Mucosa of stomach (tissue), 1 donor: ENCODE data around the gene SLC16A1.
"Not testable (repeated sequence)": the region's sequence is repeated elsewhere in the genome, so short reads cannot be mapped to it uniquely, and the experiment has no call there.

Source experiments
- H3K27me3 ChIP-seq: one replicate; pipeline ENCODE4 v1.7.0; 2013; ENCODE audit warnings: mild to moderate bottlenecking, low read length; ENCODE audit not compliant: control insufficient read depth, insufficient read depth
- H3K36me3 ChIP-seq: one replicate; pipeline ENCODE4 v1.7.0; 2013; ENCODE audit warnings: low read length; ENCODE audit not compliant: control insufficient read depth, insufficient read depth
- H3K4me1 ChIP-seq: one replicate; pipeline ENCODE4 v1.7.0; 2013; ENCODE audit warnings: mild to moderate bottlenecking, low read length; ENCODE audit not compliant: control insufficient read depth, insufficient read depth
- H3K4me3 ChIP-seq: one replicate; pipeline ENCODE4 v1.7.0; 2013; ENCODE audit warnings: low read length
- H3K9ac ChIP-seq: one replicate; pipeline ENCODE4 v1.7.0; 2013; ENCODE audit warnings: mild to moderate bottlenecking, low read length, moderate library complexity
- H3K9me3 ChIP-seq: one replicate; pipeline ENCODE4 v1.7.0; 2013; ENCODE audit warnings: mild to moderate bottlenecking, low read length, moderate library complexity; ENCODE audit not compliant: control insufficient read depth
- donor health status: Pancreatic carcinoma.

The SLC16A1 gene

GRCh38 chr1:112958236-112958635, 2.2 kb upstream of the SLC16A1 start:
- H3K4me3 ChIP-seq, H3K9ac ChIP-seq, H3K36me3 ChIP-seq, H3K9me3 ChIP-seq, H3K4me1 ChIP-seq, H3K27me3 ChIP-seq: not testable (repeated sequence)

- no peak overlapping the region for H3K4me3 ChIP-seq
- no peaks in the 10 kb centered on the region for H3K36me3 ChIP-seq
- H3K4me1 ChIP-seq, result peaks cover 7% of the 10 kb centered on the region
- no peaks in the 10 kb centered on the region for H3K9me3 ChIP-seq
- H3K9ac ChIP-seq, result peak overlapping the region; percentile 71
- H3K27me3 ChIP-seq, result no peaks in the 10 kb centered on the region
These were observed 1.3 kb upstream of the SLC16A1 start for GRCh38 chr1:112957133-112957812.

GRCh38 chr1:112956544-112957132, 642 bp upstream of the SLC16A1 start:
- Histone ChIP-seq H3K27me3 (no peaks in the 10 kb centered on the region), H3K4me3 (peak overlapping the region; percentile 86), H3K4me1 (peaks cover 7% of the 10 kb centered on the region), H3K36me3 (no peaks in the 10 kb centered on the region), H3K9ac (peak overlapping the region; percentile 71), H3K9me3 (no peaks in the 10 kb centered on the region)

- Histone ChIP-seq H3K27me3 (no peaks in the 10 kb centered on the region), H3K4me3 (peak overlapping the region; percentile 86), H3K9ac (peak overlapping the region; percentile 71), H3K4me1 (peaks cover 7% of the 10 kb centered on the region), H3K9me3 (no peaks in the 10 kb centered on the region), H3K36me3 (no peaks in the 10 kb centered on the region)
These were observed 837 bp downstream of the SLC16A1 start for GRCh38 chr1:112954945-112955772.

GRCh38 chr1:112954017-112954650, 1.9 kb downstream of the SLC16A1 start:
- Histone ChIP-seq H3K9me3 (no peaks in the 10 kb centered on the region), H3K9ac (peak overlapping the region; percentile 8), H3K4me1 (peaks cover 7% of the 10 kb centered on the region)

GRCh38 chr1:112950426-112950825, 5.6 kb downstream of the SLC16A1 start:
- Histone ChIP-seq H3K9ac (no peak overlapping the region), H3K36me3 (no peaks in the 10 kb centered on the region), H3K4me3 (no peak overlapping the region), H3K27me3 (no peaks in the 10 kb centered on the region), H3K4me1 (peaks cover 7% of the 10 kb centered on the region), H3K9me3 (no peaks in the 10 kb centered on the region)

More at GRCh38 chr1:112954017-112954650, 1.9 kb downstream of the SLC16A1 start:
- H3K27me3 ChIP-seq, result no peaks in the 10 kb centered on the region
- H3K36me3 ChIP-seq, result no peaks in the 10 kb centered on the region
- no peak overlapping the region for H3K4me3 ChIP-seq

GRCh38 chr1:112946683-112947082, 9.3 kb downstream of the SLC16A1 start:
- Histone ChIP-seq H3K4me3 (no peak overlapping the region), H3K27me3 (no peaks in the 10 kb centered on the region), H3K9ac (no peak overlapping the region), H3K36me3 (no peaks in the 10 kb centered on the region), H3K9me3 (no peaks in the 10 kb centered on the region), H3K4me1 (no peaks in the 10 kb centered on the region)

GRCh38 chr1:112939810-112940209, 16.2 kb downstream of the SLC16A1 start:
- Histone ChIP-seq H3K36me3 (no peaks in the 10 kb centered on the region), H3K27me3 (no peaks in the 10 kb centered on the region), H3K9ac (no peak overlapping the region), H3K9me3 (no peaks in the 10 kb centered on the region), H3K4me3 (no peak overlapping the region), H3K4me1 (peaks cover 9% of the 10 kb centered on the region)

- Histone ChIP-seq H3K4me1 (peaks cover 14% of the 10 kb centered on the region), H3K9ac (no peak overlapping the region), H3K9me3 (no peaks in the 10 kb centered on the region), H3K36me3 (no peaks in the 10 kb centered on the region), H3K4me3 (no peak overlapping the region), H3K27me3 (no peaks in the 10 kb centered on the region)
These were observed 17.8 kb downstream of the SLC16A1 start for GRCh38 chr1:112938210-112938609.

- Histone ChIP-seq H3K9me3 (no peaks in the 10 kb centered on the region), H3K4me3 (no peak overlapping the region), H3K4me1 (peaks cover 14% of the 10 kb centered on the region), H3K27me3 (no peaks in the 10 kb centered on the region), H3K9ac (no peak overlapping the region), H3K36me3 (no peaks in the 10 kb centered on the region)
These were observed 18.5 kb downstream of the SLC16A1 start for GRCh38 chr1:112937495-112937894.

GRCh38 chr1:112937070-112937469, 18.9 kb downstream of the SLC16A1 start:
- no peaks in the 10 kb centered on the region for H3K27me3 ChIP-seq
- H3K9ac ChIP-seq, result no peak overlapping the region
- no peaks in the 10 kb centered on the region for H3K9me3 ChIP-seq
- peaks cover 14% of the 10 kb centered on the region for H3K4me1 ChIP-seq
- H3K4me3 ChIP-seq, result no peak overlapping the region
- no peaks in the 10 kb centered on the region for H3K36me3 ChIP-seq
